ENCODE measurements around the gene HIKESHI.

The HIKESHI gene

DNA sequence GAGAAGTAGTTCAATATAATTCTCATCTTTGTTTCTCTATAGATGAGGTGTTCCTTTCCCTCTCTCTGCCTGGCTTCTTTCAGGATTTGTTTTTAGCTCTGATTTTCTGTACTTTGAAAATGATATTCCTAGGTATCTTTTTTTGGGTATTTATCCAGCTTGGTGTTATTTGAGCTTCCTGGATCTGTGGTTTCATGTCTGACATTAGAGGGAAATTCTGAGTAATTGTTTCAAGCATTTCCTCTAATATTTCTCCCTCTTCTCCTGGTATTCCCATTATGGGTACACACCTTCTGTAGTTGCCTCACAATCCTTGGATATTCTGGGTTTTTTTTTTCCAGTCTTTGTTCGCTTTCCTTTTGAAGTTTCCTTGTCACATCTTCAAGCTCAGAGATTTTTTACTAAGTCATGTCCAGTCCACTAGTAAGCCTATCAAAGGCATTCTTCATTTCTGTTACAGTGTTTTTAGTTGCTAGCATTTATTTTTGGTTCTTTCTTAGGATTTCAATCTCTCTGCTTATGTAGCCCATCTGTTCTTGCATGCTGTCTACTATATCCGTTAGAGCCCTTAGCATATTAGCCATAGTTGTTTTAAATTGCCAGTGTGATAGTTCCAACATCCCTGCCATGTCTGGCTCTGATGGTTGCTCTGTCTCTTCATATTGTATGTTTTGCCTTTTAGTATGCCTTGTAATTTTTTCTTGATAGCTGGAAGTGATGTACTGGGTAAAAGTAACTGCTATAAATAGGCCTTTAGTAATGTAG lies 78.4 kb downstream of the HIKESHI start:
- DNase-seq (ENCODE audit: low spot score): no peak

DNA sequence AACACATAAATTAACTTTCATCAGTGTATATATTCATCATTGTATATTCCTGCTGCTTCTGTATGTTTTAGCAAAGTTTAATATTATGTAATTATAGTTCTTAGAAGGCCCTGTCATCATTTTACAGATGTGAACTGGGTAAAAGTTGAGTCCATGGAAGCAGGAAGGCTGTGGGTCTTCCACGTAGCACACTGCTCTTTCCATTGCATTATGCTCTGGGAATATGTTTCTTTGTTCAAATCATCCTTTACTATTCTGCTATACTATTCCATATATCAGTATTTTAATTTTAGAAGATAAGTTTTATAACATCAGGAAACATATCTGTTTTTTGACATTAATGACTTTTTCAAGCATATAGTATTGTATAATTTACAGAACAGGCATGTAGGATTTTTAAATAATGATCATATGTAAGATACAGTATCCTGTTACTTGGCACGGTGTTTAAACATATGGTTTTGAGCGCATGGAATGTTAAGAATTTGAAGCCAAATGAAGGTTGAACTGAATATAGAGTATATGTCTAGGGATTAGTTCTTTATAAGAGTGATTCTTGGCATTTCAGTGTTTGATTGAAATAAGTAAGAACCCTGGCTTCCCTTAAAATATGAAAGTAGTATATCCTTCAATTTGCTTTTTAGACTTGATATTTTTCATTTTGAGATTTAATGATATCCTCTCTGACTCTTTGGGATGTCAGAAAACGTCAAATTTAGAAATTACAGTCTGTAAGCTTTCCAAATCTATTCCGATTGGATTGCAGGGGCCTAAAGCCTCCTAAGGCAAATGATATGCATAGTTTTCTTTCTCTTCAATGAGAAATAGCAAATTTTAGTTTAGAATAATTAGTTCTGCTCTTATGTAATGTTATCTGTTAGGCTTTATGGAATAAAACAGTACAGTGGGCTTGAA lies 81.3 kb downstream of the HIKESHI start:
- DNase-seq (ENCODE audit: low spot score): no peak

DNA sequence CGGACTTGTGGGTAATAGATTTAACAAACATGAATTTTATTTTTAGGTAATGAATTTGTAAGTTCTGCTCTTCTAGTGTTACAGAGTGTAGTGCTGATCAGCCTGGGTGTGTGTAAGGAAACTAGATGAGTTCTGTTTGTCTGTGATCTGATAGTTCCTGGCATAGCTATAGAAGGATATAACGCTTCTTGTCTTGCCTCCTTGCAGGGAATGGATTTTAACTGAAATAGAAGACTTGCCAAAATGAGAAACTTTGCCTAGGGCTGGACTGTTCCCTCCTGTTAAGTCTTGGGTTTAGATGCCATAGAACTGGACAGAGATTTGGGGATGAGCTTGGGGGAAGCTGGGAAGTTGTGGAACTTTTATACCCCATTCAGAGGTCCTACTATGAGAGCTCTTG lies 84.2 kb downstream of the HIKESHI start:
- no peak for DNase-seq (ENCODE audit: low spot score)

DNA sequence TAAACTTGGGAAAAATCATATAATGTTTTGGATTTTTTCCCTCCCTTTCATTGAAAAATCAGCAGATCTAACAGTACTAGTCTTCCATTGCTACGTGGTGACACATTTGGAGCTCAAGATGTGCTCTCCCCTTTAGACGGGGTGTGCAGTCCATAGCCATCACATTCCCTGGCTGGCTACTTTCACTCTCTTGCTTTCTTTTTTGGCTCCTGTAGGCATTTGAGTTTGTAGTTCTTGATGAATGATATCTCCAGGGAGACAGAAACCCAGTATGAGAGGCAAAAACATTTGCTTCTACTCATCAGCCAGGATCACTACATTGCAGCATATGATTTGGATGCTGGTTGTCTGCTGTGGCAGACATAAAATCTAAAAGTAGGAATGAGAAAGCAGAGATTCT lies 84.7 kb downstream of the HIKESHI start:
- DNase-seq (ENCODE audit: low spot score): peak; percentile 27

DNA sequence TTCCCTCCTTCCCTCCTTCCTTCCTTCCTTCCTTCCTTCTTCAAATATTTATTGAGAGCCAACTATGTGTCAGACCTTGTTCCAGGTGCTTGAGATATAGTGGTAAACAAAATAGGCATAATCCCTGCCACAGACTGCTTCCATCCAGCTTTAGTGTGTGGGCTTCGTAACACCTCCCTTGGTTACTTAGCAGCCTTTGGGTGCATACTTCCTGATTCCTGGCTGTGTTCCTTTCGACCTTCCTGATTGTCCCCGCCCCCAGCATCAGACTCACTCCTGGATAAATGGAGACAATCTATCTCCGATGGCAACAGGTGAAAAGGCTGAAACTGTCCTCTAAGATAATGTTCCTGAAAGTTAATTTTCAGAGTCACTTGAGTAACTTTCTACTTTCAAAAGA lies 86.2 kb downstream of the HIKESHI start:
- no peak for DNase-seq (ENCODE audit: low spot score)

DNA sequence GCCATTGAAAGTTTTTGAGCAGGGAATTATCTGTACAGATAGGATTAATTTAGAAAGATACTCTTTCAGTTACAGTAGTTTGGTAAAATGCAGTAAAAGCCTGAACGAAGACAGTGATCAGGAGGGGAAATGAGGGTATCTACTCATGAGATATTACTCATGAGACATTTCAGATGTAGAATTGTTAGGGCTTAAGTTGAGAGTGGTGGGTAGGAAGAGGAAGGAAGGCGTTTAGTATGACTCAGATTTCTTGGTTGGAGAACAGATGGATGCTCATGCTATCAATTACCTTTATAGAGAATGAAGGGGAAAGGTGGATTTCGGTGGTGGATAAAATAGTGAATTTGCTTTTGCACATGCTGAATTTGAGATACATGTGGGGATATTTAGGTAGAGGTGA lies 88.4 kb downstream of the HIKESHI start:
- no peak for DNase-seq (ENCODE audit: low spot score)

DNA sequence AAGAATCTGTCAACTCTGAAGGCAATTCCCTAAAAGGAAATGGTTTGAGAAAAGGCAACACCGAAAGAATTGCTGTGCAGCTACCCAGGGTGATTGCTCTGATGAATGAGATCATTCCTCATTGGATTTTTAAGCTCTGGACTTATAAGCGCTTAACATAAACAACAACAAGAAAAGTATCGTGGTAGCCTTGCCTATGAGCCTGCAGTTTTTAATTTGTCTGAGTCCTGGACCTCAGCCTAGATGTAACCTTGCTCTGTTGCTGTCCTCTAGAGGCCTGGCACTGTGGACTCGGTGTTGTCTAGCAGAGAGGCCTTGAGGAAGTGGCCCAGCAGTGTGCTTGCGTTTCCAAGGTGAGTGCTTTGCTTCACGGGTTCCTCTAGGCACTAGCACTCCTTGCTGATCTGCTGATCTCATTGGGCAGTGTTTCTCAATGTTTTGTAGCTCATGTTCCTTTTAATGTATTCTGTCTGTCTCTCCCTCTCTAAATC lies 93.1 kb downstream of the HIKESHI start:
- DNase-seq (ENCODE audit: low spot score): peak; percentile 50
